ENCODE data around the gene CHAF1B. TPM values are rescaled to one million over a fixed set of nuclear protein-coding genes. Genes with fewer than 3 reads are reported as not detected.
"Not testable (repeated sequence)": the region's sequence is repeated elsewhere in the genome, so short reads cannot be mapped to it uniquely, and the experiment has no call there.

Gene CHAF1B
- total and polyA plus RNA-seq, 10 of the 15 experiments (the other 5 are each of a cell fraction or from before 2014, with no cell fraction given): 5.9 to 31.5 (median 17.3) TPM

GRCh38 chr21:36388835-36389234, 3.6 kb downstream of the CHAF1B start (continued):
- TF ChIP-seq ZBTB4 (CRISPR knock-in tag; IDR thresholded peaks at IDR 0.05) (no peak), ZZZ3 (IDR thresholded peaks at IDR 0.05; ENCODE audit: control insufficient read depth, insufficient read length, low read depth) (no peak), HDAC6 (IDR thresholded peaks at IDR 0.05; ENCODE audit: unreplicated experiment) (no peak), E4F1 (IDR thresholded peaks at IDR 0.05; ENCODE audit: borderline replicate concordance, partially characterized antibody) (no peak), CTCF (IDR thresholded peaks at IDR 0.05 in 2 of 3, conservative IDR thresholded peaks at IDR 0.05 in 1 of 3; ENCODE audit: control insufficient read depth in 2 of 3, extremely low read depth in 1 of 3, insufficient read depth in 1 of 3, low read depth in 3 of 3, low read length in 3 of 3) (peak in 2 of 3 experiments; percentile 22; a peak in 3 of 6 replicates)

GRCh38 chr21:36391649-36392048, 6.5 kb downstream of the CHAF1B start:
- H3K9ac ChIP-seq (ENCODE audit: control insufficient read depth, insufficient read depth, low read length); SMC1A ChIA-PET (ENCODE audit: uncharacterized antibody, unreplicated experiment); BruUV-seq (replicated peaks); H3K27me3 ChIP-seq (replicated peaks in 1 of 2; ENCODE audit: control insufficient read depth in 2 of 2, insufficient read depth in 2 of 2, low read length in 1 of 2); H3K4me2 ChIP-seq (ENCODE audit: control insufficient read depth, insufficient read depth); H3K9me3 ChIP-seq (replicated peaks; ENCODE audit: control insufficient read depth, insufficient read depth, low read length); FAIRE-seq; H3K79me2 ChIP-seq (ENCODE audit: control insufficient read depth, insufficient read depth, low read length); H4K20me1 ChIP-seq (ENCODE audit: control insufficient read depth, insufficient read depth); H3K36me3 ChIP-seq (ENCODE audit: control insufficient read depth in 2 of 2, insufficient read depth in 2 of 2, low read length in 1 of 2); H3K27ac ChIP-seq (ENCODE audit: control insufficient read depth, insufficient read depth); intact Hi-C loops (cut with micrococcal nuclease; ENCODE audit: unreplicated experiment); ATAC-seq; RAD21 ChIA-PET (ENCODE audit: unreplicated experiment); H2AFZ ChIP-seq (ENCODE audit: control insufficient read depth, low read depth, low read length); H3K4me1 ChIP-seq (ENCODE audit: control insufficient read depth, insufficient read depth, low read length); H3K4me3 ChIP-seq; POLR2A ChIA-PET; in situ Hi-C loops (cut with MboI); DNase-seq (ENCODE audit: low read depth, low spot score): not testable (repeated sequence)
- CTCF ChIA-PET: interaction anchor here (1.7 kb wide), 1 partner anchor 250 kb away, joined by 8 read pairs; no protein-coding TSS in a partner anchor
- 97% methylated on average over 5 of the region's 6 CpGs for WGBS (ENCODE audit: insufficient coverage, insufficient replicate concordance, low lambda C conversion rate, missing lambda C conversion rate)

Data from GM12878 (cell line).